Endothelial cell of umbilical vein (primary cell): Measurements from ENCODE around the gene SUSD5. TPM values are rescaled to one million over a fixed set of nuclear protein-coding genes. Genes with fewer than 3 reads are reported as not detected.

Experiments used
- BruUV-seq: library from RNA; stranded (reverse); fragments of 400-500 nt; replicated peaks from 2 replicates; lab custom pipeline; 2021; lab: Mats Ljungman, UMichigan
- CTCF ChIA-PET: fragments of 300-600, 350-600 bp; sonication (Branson Sonifier 250); formaldehyde crosslinking; loops from one replicate; lab custom pipeline; 2021; ENCODE audit warnings: antibody characterized with exemption, inconsistent platforms; lab: Charles Lee
- POLR2A ChIA-PET: fragments of 300-600, 350-600 bp; sonication (Branson Sonifier 250); formaldehyde crosslinking; loops from one replicate; lab custom pipeline; 2021; ENCODE audit warnings: antibody characterized with exemption, inconsistent platforms; lab: Charles Lee
- DNase-seq: peaks from one replicate; pipeline ENCODE4 v3.0.0-alpha.2; 2011; ENCODE audit warnings: low read depth, low spot score
- FAIRE-seq: peaks from 2 replicates; lab custom pipeline; 2011; peaks lifted over from hg19 to GRCh38; lab: Jason Lieb, UNC
- H2AFZ ChIP-seq: 2 replicates; pipeline ENCODE4 v1.6.0; 2012; ENCODE audit warnings: low read depth, low read length, control low read depth, inconsistent platforms
- H3K27ac ChIP-seq: 2 replicates; pipeline ENCODE4 v1.5.1; 2011; ENCODE audit warnings: low read depth, mild to moderate bottlenecking, control low read depth, low read length, moderate library complexity; ENCODE audit not compliant: insufficient read depth
- H3K27me3 ChIP-seq, 2 experiments: 2 replicates each; pipeline versions ENCODE4 v1.6.0 to v1.6.1; 2011; ENCODE audit warnings: low read length in 2 of 2, mixed read lengths in 1 of 2; ENCODE audit not compliant: control insufficient read depth in 2 of 2, insufficient read depth in 2 of 2
- H3K36me3 ChIP-seq, 2 experiments: 2 replicates in 1 of 2; 3 replicates in 1 of 2; pipeline ENCODE4 v1.5.1; 2011; ENCODE audit warnings: low read length in 2 of 2, mild to moderate bottlenecking in 1 of 2, moderate library complexity in 1 of 2; ENCODE audit not compliant: control insufficient read depth in 2 of 2, insufficient read depth in 2 of 2; ENCODE audit errors: extremely low read depth in 1 of 2
- H3K4me1 ChIP-seq: 3 replicates; pipeline ENCODE4 v1.5.1; 2011; ENCODE audit warnings: mild to moderate bottlenecking, low read length; ENCODE audit not compliant: control insufficient read depth, insufficient read depth; ENCODE audit errors: extremely low read depth
- H3K4me2 ChIP-seq: 2 replicates; pipeline ENCODE4 v1.6.1; 2011; ENCODE audit warnings: low read length, control low read depth, mixed read lengths; ENCODE audit not compliant: insufficient read depth
- H3K4me3 ChIP-seq, 3 experiments: fragments of 200-600 bp in 1 of 3; sonication (generic), shearing (Covaris generic) in 1 of 3; replicated peaks in 1 of 3; 2 replicates each; pipeline ENCODE4 v1.5.1; 2011 to 2016; ENCODE audit warnings: control low read depth in 3 of 3, low read length in 3 of 3, mild to moderate bottlenecking in 2 of 3, inconsistent platforms in 1 of 3, low read depth in 1 of 3, moderate library complexity in 1 of 3; ENCODE audit not compliant: insufficient read depth in 1 of 3
- H3K79me2 ChIP-seq: 2 replicates; pipeline ENCODE4 v1.6.0; 2012; ENCODE audit warnings: low read length, inconsistent platforms; ENCODE audit not compliant: control insufficient read depth, insufficient read depth
- H3K9ac ChIP-seq: replicated peaks from 2 replicates; pipeline ENCODE3; 2011; ENCODE audit warnings: low read length, control low read depth; ENCODE audit not compliant: insufficient read depth; ENCODE audit errors: extremely low read depth
- H3K9me1 ChIP-seq: replicated peaks from 3 replicates; pipeline ENCODE4 v1.6.0; 2011; ENCODE audit warnings: mild to moderate bottlenecking, low read length; ENCODE audit not compliant: control insufficient read depth, insufficient read depth; ENCODE audit errors: extremely low read depth
- H3K9me3 ChIP-seq: replicated peaks from 2 replicates; pipeline ENCODE4 v1.5.1; 2012; ENCODE audit warnings: low read length, inconsistent platforms; ENCODE audit not compliant: control insufficient read depth, insufficient read depth
- H4K20me1 ChIP-seq: replicated peaks from 2 replicates; pipeline ENCODE3; 2011; ENCODE audit warnings: mild to moderate bottlenecking, low read length; ENCODE audit not compliant: control insufficient read depth, insufficient read depth; ENCODE audit errors: extremely low read depth
- CTCF ChIP-seq, 2 donors: IDR thresholded peaks; 1 replicate in 1 of 2; 2 replicates in 1 of 2; pipeline ENCODE4 v1.5.1; 2011; ENCODE audit warnings: low read length in 2 of 2, mild to moderate bottlenecking in 2 of 2, moderate library complexity in 2 of 2, control low read depth in 1 of 2, inconsistent platforms in 1 of 2, low read depth in 1 of 2; ENCODE audit not compliant: insufficient read depth in 1 of 2; ENCODE audit errors: extremely low read depth in 1 of 2
- EZH2 ChIP-seq: IDR thresholded peaks from 2 replicates; pipeline ENCODE4 v1.6.1; 2012; ENCODE audit warnings: borderline replicate concordance, low read depth, mild to moderate bottlenecking, moderate library complexity, low read length, inconsistent platforms; ENCODE audit not compliant: severe bottlenecking
- FOS ChIP-seq: IDR thresholded peaks from 2 replicates; pipeline ENCODE4 v1.6.1; 2011; ENCODE audit warnings: mild to moderate bottlenecking, low read length, moderate library complexity, borderline replicate concordance; ENCODE audit not compliant: insufficient read depth
- GATA2 ChIP-seq: IDR thresholded peaks from 2 replicates; pipeline ENCODE4 v1.7.0; 2011; ENCODE audit warnings: low read depth, mild to moderate bottlenecking, moderate library complexity, mixed read lengths, low read length; ENCODE audit not compliant: insufficient read length, insufficient read depth
- JUN ChIP-seq: IDR thresholded peaks from 2 replicates; pipeline ENCODE4 v1.6.1; 2011; ENCODE audit warnings: borderline replicate concordance, low read depth; ENCODE audit not compliant: insufficient read length, insufficient read depth
- MAX ChIP-seq: IDR thresholded peaks from 2 replicates; pipeline ENCODE4 v1.6.1; 2011; ENCODE audit not compliant: insufficient read depth, insufficient read length
- MYC ChIP-seq: IDR thresholded peaks from one replicate; pipeline ENCODE4 v1.6.1; 2011; ENCODE audit warnings: mild to moderate bottlenecking, low read depth, low read length
- POLR2A ChIP-seq: IDR thresholded peaks from 2 replicates; pipeline ENCODE4 v1.6.1; 2012; ENCODE audit warnings: low read depth, mild to moderate bottlenecking, control low read depth, low read length
- POLR2AphosphoS5 ChIP-seq: IDR thresholded peaks from 2 replicates; pipeline ENCODE4 v1.6.1; 2012; ENCODE audit warnings: low read depth, mild to moderate bottlenecking, control low read depth, low read length, moderate library complexity; ENCODE audit not compliant: insufficient read depth
- dilution Hi-C: fragments of 300-500 bp; cut with MboI; formaldehyde crosslinking; loops from one replicate; pipeline ENCODE4 v1.15.0; 2019; ENCODE audit warnings: low sequenced_read_pairs; ENCODE audit not compliant: extremely low pct_ligation_motif_present
- intact Hi-C: fragments of 100-400 bp; cut with micrococcal nuclease; formaldehyde crosslinking; loops from one replicate; pipeline ENCODE4 v1.10.0; 2022
- polyA plus RNA-seq, 4 experiments: library from polyadenylated mRNA; depleted of rRNA in 3 of 4; stranded (reverse) in 3 of 4; unstranded in 1 of 4; fragments of >200 nt; gene quantifications; 2 replicates each; pipeline versions ENCODE4 v1.2.1 to v1.2.3, GENCODE V29; 2011 to 2012; ENCODE audit warnings: missing spikeins in 1 of 4
- total RNA-seq: library from RNA; stranded (reverse); gene quantifications from 2 replicates; pipeline ENCODE4 v1.2.3, GENCODE V29; 2021

The SUSD5 gene
- total and polyA plus RNA-seq, 2 donors (not counting 3 experiments of a cell fraction or from before 2014, with no cell fraction given) = 7.7 to 18.8 TPM

- H3K9me3 ChIP-seq = no peaks in the 10 kb centered on the region
- no peak for FAIRE-seq
- no peaks in the 10 kb centered on the region for H3K9me1 ChIP-seq
- BruUV-seq = no TSS peak
- intact Hi-C loops = no loop called here
- no peak overlapping the region for H3K4me2 ChIP-seq
- no peak overlapping the region for H3K27ac ChIP-seq
- no peak overlapping the region for H2AFZ ChIP-seq
- no peak for DNase-seq
- no peaks in the 10 kb centered on the region for H4K20me1 ChIP-seq
- H3K4me3 ChIP-seq = no peak overlapping the region
- POLR2A ChIA-PET = no interaction called here
- H3K4me1 ChIP-seq = no peaks in the 10 kb centered on the region
- dilution Hi-C loops = no loop called here
- no peak overlapping the region for H3K9ac ChIP-seq
- H3K36me3 ChIP-seq = no peaks in the 10 kb centered on the region
- H3K27me3 ChIP-seq = peaks cover 0 to 5% of the 10 kb centered on the region in 2 experiments
- CTCF ChIA-PET = interaction anchor here (1.2 kb wide), 1 partner anchor 10 kb away, joined by 6 read pairs; the partner anchor contains the start of gene CRTAP
- no peaks in the 10 kb centered on the region for H3K79me2 ChIP-seq
- no peak for TF ChIP-seq POLR2A
- TF ChIP-seq EZH2 = no peak
- no peak for TF ChIP-seq JUN
- TF ChIP-seq GATA2 = no peak
- TF ChIP-seq CTCF (IDR thresholded peaks at IDR 0.05; ENCODE audit: extremely low read depth in 1 of 2, insufficient read depth in 1 of 2, low read depth in 1 of 2, low read length in 2 of 2) = no peak
- no peak for TF ChIP-seq FOS
- TF ChIP-seq MYC = no peak
- TF ChIP-seq POLR2AphosphoS5 = no peak
- no peak for TF ChIP-seq MAX
Measured at GRCh38 chr3:33104803-33105202, 113.8 kb downstream of the SUSD5 start.
